GM10266 (cell line): ENCODE results near the gene STX8.

Experiments used
- DNase-seq: peaks from one replicate; pipeline ENCODE4 v3.0.0; 2012; ENCODE audit errors: extremely low spot score
- TF ChIP-seq, protein P1 (sequence below): IDR thresholded peaks from 2 replicates; pipeline ENCODE4 v1.5.1; 2012; ENCODE audit warnings: mild to moderate bottlenecking, low read depth; ENCODE audit not compliant: control insufficient read depth, insufficient read depth; ENCODE audit errors: missing control alignments

The STX8 gene

DNA sequence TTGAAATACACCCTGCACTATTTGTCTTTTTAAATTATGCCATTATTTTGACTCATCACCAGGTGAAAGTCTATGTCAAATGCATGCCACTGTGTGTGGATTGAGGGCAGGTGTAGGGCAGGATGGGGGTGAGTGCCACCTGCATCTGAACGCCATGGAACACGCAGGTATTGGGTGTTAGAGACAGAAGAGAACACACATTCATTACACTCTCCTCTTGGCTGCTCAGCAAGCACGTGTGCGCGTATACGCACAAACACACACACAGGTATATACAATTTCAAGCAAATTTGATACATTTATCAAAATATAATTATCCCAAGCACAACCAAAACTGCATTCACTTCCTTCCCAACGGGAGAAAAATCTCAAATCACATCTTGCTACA lies 285.4 kb downstream of the STX8 start:
- DNase-seq = no peak
- TF ChIP-seq, protein P1, sequence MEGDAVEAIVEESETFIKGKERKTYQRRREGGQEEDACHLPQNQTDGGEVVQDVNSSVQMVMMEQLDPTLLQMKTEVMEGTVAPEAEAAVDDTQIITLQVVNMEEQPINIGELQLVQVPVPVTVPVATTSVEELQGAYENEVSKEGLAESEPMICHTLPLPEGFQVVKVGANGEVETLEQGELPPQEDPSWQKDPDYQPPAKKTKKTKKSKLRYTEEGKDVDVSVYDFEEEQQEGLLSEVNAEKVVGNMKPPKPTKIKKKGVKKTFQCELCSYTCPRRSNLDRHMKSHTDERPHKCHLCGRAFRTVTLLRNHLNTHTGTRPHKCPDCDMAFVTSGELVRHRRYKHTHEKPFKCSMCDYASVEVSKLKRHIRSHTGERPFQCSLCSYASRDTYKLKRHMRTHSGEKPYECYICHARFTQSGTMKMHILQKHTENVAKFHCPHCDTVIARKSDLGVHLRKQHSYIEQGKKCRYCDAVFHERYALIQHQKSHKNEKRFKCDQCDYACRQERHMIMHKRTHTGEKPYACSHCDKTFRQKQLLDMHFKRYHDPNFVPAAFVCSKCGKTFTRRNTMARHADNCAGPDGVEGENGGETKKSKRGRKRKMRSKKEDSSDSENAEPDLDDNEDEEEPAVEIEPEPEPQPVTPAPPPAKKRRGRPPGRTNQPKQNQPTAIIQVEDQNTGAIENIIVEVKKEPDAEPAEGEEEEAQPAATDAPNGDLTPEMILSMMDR = no peak

DNA sequence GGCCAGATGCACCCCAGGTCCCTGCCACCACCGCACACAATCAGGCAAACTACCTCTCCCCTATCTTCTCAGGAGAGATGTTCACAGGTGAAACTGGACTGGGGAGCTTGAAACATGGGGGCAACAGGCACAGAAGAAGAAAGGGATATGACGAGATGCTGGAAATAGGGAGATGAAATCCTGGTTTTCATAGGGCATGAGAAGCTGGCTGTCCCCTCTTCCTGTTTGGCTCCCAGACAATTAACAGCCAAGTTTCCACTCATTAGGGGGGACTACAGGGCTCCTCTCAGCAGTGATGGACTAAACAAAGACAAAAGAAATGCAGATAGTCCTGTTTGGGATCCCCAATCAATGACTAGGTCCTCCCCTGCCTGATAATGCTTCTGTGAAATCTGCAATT lies 288.3 kb downstream of the STX8 start:
- TF ChIP-seq, protein P1 = no peak
- DNase-seq = no peak

DNA sequence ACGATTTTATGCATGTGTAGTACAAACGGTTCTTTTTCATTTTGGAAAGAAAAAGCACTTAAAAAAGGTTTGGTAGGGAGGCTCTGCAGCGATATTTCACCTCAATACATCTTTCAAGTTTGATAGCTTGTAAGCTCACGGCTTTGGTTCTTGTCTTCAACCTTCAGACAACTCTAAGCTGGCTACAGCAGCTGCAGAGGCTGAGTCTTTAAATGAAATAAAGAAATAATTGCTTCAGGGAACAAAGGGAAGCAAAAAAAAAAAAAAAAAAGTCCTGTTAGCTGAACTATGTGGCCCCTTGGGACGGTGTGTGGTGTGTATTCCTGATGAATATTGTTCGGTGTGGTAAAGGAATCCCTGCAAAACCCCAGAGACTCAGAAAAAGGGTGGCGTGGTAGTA lies 289.2 kb downstream of the STX8 start:
- DNase-seq = no peak
- TF ChIP-seq, protein P1 = no peak

DNA sequence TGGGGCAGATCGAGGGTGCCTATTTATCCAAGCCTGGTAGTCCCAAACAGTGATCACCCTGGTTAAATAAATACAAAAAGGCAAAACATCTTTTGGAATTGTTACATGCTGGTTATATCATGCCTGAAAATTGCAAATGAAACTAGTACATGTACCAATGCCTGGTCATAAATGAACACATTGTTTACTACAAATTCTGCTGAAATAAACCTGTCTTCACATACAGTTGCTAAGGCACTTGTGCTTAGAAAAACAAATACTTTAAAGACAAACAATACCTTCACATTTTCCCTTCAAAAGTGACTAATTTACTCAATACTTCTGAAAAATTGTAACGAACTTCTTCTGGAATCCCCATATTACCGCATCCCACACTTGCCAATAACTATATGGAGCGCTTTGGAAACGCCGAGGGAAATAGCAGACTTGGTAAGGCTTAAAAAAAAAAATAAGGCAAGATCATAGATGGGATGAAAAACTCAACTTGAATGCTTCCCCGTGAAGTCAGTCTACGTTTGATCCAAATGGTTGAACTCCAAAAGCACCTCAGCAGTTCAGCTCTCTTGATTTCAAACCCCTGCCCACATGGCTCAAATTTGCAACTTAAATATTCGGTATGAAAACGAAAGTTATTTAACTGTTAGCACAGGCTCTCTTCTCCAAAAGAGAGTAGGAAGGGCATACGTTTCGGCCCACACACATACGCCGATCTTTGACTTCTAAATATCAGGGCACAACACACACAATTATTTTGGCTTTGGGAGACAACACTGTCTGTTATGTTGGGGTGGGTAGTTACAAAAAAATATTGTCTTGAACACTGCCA lies 289.8 kb downstream of the STX8 start:
- DNase-seq = no peak
- TF ChIP-seq, protein P1 = no peak

DNA sequence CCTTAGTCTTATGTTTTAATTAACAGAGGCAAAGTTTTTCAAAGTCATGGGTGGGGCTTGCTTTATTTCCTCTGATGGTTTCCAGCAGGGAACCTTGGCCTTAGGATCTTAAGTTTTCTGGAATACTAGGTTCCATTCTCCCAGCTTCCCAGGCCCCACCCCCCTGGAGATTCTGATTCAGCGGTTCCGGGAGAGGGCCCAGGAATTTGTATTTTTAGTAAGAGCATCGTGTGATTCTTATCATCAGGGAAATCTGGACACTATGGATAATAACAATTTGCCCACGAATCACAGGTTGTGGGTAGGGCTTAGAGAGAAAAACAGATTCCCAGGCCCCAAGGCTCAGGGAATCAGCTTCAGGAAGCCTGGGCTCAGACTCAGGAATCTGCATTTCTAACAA lies 290.7 kb downstream of the STX8 start:
- TF ChIP-seq, protein P1 = no peak
- DNase-seq = no peak

DNA sequence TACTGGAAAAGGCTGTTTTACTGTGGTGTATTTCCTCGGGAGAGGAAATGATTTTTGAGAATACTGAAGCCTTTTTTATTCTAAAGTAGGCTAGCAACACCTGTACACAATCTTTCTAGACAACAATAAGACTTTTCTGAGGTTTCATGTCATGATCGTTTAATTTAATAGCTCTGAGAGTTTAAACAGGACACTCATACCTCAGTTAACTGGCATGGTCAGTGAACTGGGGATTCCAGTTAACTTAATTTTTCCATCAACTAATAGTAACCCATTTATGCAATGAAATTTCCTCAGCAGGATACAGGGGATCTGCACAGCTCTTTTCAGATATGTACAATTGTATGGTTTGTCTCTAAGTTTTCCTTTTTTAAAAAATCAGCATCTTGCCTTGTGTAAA lies 291.7 kb downstream of the STX8 start:
- TF ChIP-seq, protein P1 = no peak
- DNase-seq = no peak

DNA sequence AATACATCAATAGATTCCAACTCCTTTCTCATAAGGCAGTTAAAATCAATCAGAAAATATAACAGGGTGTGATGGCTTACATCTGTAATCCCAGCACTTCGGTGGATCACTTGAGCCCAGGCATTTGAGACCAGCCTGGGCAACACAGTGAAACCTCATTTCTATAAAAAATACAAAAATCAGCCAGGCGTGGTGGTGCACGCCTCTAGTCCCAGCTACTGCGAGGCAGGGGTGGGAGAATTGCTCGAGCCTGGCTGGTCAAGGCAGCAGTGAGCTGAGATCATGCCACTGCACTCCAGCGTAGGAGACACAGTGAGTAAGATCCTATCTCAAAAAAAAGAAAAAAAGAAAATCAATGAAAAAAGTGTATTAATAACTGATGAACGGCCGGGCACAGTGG lies 295.7 kb downstream of the STX8 start:
- TF ChIP-seq, protein P1 = no peak
- DNase-seq = no peak
